ENCODE measurements around the gene FHAD1. TPM values are rescaled to one million over a fixed set of nuclear protein-coding genes. Genes with fewer than 3 reads are reported as not detected.
"Not testable (repeated sequence)": the region's sequence is repeated elsewhere in the genome, so short reads cannot be mapped to it uniquely, and the experiment has no call there.

FHAD1 gene
- total RNA-seq, 1 experiment from 2014 or later, result 0.06 TPM

GRCh38 chr1:15368888-15369287, 121.9 kb downstream of the FHAD1 start:
- DNase-seq (ENCODE audit: low read depth), result no peak

DNA sequence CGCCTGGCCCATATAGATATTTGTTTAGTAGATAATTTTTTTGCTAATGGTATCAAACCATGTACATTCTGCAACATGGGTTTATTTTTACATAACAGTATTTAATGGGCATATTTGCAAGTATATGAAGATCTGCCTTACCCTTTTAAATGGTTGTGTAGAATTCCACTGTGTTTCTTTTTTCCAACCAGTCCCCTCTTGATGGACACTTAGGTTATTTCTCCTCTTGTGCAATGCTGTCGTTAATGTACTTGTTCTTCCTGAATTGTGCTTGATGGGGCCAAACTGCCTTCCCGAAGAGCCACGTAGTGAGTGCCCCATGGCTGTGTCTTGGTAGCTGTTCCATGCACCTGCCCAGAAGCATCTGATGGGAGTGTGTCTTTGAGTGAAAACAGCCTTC, 123.2 kb downstream of the FHAD1 start:
- no peak for DNase-seq (ENCODE audit: low read depth)

DNA sequence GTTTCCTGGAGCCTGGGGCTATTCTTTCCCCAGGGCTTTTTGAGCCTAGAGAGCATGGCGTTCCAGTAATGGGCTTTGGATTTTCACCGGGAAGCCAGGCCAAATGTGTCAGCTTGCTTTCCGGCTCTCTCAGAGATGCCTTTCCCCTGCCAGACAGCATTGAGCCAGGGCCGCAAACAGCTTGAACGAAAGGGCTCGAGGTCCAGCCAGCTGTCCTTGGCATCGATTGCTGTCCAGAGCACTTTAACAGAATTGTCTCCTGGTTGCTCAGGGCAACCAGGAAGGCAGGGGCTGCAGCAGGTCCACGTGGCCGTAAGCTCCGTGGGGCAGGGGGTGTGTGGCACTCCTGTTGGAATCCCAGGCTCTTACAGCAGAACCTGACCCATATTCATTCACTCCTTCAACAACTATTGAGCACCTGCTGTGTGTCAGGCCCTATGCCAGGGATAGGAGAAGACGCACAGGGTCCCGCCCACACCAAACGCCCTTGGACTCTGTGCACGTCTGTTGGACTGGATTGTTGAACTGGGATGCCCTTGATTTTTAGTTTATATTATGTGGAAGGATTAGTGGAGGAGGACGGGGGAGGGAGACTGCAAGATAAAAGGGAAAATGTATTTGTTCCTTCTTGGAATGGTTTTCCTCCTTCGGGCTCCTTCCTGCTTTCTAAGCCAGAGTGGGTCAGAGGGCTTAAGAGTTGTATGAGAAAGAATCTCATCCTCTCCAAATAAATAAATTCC, 123.9 kb downstream of the FHAD1 start:
- no peak for DNase-seq (ENCODE audit: low read depth)

DNA sequence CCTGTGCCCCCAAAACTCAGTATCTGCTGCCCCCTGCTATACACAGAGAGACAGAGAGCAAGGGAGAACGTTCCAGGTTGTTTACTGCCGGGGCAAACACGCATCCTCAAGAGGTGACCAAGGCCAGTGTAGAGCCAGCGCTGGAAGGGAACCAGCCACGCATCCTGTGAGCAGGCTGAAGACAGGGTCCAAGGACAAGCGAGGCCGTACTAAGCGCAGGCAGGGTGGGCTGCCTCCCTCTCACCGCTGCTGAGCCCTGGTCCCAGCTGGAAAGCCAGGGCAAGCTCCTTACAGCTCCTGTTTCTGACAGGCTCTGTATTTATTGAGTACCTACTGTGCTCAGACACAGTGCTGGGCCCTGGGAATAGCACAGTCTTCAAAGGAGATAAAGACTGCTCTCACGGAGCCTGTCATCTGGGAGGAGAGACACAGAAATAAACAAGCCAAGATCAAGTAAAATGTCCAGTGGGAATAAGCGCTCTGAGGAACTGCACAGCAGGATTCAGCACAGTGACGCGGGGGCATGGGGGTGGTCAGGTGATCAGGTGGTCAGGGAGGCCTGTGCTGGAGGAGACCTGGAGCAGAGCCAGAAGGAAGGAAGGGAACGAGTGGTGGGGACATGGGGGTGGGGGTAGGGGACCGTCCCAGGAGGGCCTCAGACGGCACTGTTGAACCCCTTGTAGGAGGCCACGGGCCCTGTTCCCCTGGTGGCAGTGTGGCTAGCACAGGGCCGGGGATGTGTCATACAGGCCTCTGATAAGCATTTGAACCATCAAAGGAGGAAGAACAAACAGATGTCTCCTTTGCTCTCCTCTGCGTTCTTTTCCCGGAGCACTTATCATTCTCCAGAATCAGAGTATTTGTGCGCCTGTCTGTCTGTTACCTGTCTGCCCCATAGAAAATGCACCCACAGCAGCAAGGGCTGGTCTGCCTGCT, 124.9 kb downstream of the FHAD1 start:
- DNase-seq (ENCODE audit: low read depth), result no peak

- no peak for DNase-seq (ENCODE audit: low read depth)
Measured at GRCh38 chr1:15378729-15379128, 131.7 kb downstream of the FHAD1 start.

- DNase-seq (ENCODE audit: low read depth), result not testable (repeated sequence)
Measured at GRCh38 chr1:15379151-15379550, 132.1 kb downstream of the FHAD1 start.

DNA sequence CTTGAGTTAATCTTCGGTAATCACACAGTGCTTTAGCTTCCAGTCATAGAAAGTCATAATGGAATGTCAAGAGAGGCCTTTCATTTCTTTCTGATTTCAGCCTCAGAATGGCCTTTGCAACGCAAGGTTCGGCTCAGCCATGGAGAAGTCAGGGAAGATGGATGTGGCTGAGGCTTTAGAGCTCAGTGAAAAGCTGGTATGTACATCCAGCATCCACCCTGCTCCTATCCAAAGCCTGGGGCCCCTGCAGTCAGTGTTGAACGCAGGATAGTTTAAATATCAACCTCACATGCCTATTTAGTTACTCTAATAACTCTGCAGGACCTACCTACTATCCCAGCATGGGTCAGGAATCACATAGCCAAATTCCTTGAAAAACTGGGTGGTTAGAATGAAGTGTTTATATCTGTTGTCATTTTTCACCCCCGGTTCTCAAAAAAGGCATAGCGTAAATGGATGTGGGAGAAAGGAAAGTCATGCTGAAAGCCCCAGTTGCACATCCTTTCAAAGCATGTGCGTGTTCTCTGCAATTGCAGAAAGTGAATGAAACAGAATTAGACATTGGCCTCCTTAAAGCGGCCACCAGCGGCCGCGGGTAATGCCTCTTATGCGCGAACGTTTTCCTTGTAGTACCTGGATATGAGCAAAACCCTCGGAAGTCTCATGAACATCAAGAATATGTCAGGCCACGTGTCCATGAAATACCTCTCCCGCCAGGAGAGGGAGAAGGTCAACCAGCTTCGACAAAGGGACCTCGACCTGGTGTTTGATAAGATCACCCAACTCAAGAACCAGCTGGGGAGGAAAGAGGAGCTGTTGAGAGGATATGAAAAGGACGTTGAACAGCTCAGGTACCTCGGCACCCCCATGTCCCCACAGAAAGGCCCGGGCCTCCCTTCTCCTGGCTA, 133.8 kb downstream of the FHAD1 start:
- no peak for DNase-seq (ENCODE audit: low read depth)

DNA sequence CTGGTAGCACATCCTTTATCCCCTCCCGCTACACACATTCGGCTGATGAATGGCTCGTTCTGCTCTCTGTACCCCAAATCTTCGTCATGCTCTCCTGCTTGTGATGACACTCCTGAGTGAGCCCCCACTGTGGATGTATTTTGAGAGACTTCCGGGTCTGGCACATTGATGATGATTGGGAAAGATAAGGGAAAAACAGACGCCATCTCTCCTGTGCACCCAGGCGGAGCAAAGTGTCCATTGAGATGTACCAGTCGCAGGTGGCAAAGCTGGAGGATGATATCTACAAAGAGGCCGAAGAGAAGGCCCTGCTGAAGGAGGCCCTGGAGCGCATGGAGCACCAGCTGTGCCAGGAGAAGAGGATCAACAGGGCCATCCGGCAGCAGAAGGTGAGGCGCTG, 134.8 kb downstream of the FHAD1 start:
- no peak for DNase-seq (ENCODE audit: low read depth)

DNA sequence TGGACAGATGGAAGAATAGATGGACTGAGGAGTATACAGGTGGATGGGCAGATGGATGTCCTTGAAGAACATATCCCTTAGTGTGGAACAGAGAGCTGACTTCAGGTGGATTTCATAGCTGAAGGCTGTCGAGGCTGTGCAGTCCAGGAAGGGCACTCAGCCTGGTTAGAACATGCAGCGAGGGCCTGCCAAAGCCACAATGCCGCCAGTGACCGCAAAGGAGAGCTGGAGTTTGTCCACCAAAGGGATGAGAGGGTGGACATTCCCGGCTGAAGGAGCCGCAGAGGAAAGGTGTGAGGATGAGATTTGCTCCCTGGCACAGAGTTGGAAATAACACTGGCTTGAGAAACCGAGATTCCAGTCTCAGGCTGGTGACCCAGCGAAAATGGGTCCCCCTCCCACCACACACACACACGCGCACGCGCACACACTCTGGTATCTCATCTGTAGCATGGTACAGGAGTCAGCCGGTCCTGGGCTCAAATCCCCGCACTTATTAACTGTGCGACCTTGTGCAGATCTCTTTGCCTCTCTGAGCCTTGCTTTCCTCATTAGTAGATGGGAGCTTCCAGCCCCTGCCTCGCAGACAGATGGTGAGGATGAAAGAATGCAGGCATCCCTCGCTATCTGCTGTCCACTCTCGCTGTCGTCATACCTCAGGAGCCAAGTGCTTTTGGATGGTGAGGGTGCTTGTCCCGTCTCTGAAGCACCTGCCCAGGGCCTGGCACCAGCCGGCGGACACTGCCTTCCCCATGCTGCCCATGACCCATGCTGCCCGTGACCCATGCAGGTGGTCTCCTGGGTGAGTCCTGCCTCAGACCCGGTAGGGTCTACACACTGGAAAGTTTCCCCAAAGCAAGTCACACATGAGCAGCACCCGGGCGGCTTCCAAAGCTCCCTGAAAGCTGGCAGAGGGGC, 135.8 kb downstream of the FHAD1 start:
- no peak for DNase-seq (ENCODE audit: low read depth)

- DNase-seq (ENCODE audit: low read depth), result no peak
Measured at GRCh38 chr1:15383810-15384209, 136.8 kb downstream of the FHAD1 start.

DNA sequence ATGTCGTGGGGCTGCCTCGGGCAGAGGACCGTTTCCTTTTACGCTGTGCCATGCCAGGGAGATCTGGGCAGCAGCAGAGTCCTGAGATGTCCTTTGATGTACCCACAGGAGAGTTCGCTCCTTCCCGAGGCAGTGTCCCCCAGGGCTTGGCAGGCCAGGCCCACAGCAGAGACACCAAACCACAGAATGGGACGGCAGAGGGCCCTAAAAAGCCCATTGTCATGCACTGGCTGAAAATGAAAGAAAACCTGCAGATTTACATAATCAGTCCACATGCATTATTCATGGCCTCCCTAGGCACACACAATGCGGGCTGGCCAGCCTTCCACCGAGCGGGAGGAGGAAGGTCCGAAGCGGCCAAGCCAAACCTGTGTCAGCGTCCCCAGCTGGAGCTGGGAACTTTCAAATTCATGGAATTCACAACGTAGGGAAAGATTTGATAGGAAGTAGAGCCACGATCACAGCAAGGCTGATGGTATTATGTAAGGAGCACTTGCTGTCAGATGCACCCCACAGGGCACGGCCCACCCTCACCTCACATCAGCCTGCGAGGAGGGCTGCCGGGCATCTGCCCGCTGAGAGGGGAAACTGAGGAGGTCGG, 137.4 kb downstream of the FHAD1 start:
- DNase-seq (ENCODE audit: low read depth), result no peak

DNA sequence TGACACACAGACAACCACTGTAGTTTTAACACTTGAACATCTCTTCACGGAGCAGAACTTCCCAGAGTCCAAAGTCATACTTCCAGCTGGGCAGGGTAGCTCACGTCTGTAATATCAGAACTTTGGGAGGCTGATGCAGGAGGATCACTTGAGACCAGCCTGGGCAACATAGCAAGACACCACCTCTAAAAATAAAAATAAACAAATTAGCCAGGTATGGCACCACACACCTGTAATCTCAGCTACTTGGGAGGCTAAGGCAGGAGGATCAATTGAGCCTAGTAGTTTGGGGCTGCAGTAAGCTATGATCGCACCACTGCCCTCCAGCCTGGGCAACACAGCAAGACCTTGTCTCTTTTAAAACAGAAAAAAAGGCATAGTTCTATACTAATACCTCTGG, 138.4 kb downstream of the FHAD1 start:
- DNase-seq (ENCODE audit: low read depth), result no peak

DNA sequence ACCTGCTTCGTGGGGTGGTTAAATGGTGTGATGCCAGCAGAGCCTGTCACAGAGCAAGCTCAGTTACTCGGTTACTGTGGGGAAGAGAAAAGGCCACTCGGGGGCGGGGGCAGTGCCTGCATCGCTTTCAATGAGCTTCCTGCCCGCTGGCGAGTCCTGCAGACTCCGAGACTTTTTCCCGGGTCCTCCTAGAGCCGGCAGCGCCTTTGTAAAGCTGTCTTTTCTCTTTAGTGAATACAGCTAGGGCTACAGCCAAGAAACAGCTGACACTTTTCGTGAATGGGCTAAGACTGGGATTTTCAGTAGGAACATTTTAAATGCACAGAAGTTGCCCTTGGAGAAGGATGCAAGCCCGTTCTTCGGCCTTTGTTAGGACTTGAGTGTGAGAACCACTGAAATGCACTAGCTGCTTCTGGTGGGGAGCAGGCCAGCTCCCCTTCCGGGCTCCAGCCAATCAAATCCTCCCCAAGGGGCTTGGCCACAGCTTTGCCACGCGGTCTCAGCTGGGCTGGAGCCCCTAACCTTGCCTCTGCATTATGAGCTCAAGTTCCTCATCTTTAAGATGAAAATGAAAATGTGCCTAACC, 139.2 kb downstream of the FHAD1 start:
- no peak for DNase-seq (ENCODE audit: low read depth)

DNA sequence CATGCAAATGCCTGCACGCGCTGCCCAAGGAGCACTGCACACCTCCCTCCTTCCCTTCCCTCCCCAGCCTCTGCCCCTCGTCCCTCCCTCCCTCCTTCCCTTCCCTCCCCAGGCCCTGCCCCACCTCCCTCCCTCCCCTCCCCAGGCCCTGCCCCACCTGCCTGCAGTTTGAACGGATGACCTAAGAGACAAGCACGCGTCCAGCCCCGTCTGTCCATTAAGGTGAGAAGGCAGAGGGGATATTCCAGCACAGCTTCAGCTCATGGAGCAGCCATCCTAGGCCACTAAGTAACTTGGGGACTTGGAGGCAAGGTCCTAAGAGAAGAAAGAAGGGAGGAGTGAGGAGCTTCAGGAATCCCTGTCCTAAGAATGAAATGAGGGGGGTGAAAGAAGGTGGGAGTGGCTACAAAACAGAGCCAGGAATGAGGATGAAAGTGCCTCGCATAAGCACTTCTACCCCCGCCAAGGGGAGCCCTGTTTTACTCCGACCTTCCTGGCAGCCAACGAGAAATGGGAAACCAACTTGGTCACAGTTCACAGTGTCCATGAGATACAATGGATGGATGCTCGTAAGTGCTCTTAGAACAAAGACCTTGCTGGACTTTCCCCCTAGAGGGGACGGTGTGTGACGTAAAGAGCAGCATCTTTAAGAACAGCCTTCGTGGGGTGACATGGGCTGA, 141.3 kb downstream of the FHAD1 start:
- DNase-seq (ENCODE audit: low read depth), result no peak

DNA sequence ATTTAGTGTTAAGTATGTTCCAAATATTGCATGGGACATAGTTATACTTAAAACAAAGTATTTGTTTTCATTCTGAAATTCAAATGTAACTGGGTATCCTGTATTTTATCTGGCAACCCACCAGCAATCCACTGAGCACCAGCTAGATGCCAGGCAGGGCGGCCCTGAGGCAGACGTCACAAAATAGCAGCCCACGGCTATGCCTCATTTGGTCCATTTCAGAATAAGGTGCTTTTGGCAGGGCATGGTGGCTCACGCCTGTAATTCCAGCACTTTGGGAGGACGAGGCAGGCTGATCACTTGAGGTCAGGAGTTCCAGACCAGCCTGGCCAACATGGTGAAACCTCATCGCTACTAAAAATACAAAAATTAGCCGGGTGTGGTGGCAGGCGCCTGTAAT, 142.8 kb downstream of the FHAD1 start:
- DNase-seq (ENCODE audit: low read depth), result not testable (repeated sequence)

GRCh38 chr1:15390667-15391066, 143.6 kb downstream of the FHAD1 start:
- no peak for DNase-seq (ENCODE audit: low read depth)

DNA sequence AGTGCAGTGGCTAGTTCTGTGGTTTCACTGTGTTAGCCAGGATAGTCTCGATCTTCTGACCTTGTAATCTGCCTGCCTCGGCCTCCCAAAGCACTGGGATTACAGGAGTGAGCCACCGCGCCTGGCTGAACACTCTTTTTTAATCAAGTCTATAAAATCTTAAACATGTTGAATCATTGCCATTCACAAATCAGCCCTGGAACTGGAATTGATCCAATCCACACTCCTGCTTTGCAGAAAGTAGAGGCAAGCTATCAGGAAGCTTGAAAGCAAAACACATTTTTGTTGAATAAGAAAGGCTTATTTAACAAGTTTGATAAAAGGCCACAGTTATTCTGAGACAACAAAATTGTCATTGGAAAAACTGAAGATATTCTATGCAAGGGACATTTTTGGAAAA, 144.3 kb downstream of the FHAD1 start:
- no peak for DNase-seq (ENCODE audit: low read depth)

DNA sequence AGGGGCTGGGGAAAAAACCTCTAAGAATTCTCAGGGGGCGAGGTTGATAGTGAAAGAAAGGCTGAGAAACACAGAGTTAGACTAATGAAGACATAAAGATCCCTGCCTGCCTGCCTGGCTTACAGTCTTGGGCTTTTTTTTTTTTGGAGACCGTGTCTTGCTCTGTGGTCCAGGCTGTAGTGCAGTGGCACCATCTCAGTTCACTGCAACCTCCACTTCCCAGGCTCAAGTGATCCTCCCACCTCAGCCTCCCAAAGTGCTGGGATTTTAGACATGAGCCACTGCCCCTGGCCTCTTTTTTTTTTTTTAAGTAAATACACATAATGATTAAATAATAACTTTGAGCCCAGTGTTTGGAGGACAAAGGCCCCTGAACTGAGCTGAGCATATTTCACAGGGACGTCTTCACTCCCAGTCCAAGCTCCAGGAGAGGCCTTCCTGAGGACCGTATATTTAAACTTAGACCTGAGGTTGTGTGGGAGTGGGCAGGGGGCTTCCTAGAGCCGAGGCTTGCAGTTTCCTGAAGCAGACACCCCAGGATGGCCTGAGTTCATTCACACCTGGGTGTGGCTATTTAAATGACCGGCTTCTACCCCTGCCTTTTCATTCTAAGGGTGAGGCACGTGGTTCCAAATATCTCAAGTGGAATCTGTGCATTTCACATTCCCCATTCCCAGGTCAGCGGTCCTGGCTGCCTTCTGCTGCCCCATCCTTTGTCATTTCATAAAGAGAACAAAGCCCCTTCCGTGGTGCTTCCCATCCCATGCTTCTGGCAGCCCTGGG, 146.6 kb downstream of the FHAD1 start:
- DNase-seq (ENCODE audit: low read depth), result no peak

Data from LHCN-M2 (cell line).